Left lung (tissue), 10 donors: ENCODE results near the gene OS9. TPM values are rescaled to one million over a fixed set of nuclear protein-coding genes. Genes with fewer than 3 reads are reported as not detected.
"Not testable (repeated sequence)": the region's sequence is repeated elsewhere in the genome, so short reads cannot be mapped to it uniquely, and the experiment has no call there.

ENCODE experiments used
- ATAC-seq: fragments of 200-7000 bp; cut with Tn5 transposase; one replicate; pipeline ENCODE4 v1.9.1; 2020; ENCODE audit warnings: moderate library complexity
- DNase-seq, 4 donors: peaks; one replicate each; pipeline ENCODE4 v3.0.0-alpha.2; 2013 to 2020
- H3K27ac ChIP-seq, 2 donors: fragments of 200-600 bp; sonication (generic) in 1 of 2; one replicate each; pipeline versions ENCODE4 v1.5.0 to v1.8.0; 2020 to 2021
- H3K27me3 ChIP-seq, 2 donors: fragments of 200-600 bp; sonication (generic) in 1 of 2; one replicate each; pipeline versions ENCODE4 v1.5.0 to v1.8.0; 2020 to 2021
- H3K36me3 ChIP-seq, 2 donors: fragments of 200-600 bp; sonication (generic) in 1 of 2; one replicate each; pipeline versions ENCODE4 v1.5.0 to v1.8.0; 2020 to 2021
- H3K4me1 ChIP-seq, 2 donors: fragments of 200-600 bp; one replicate each; pipeline ENCODE4 v1.8.0; 2021
- H3K4me3 ChIP-seq, 2 donors: fragments of 200-600 bp; sonication (generic) in 1 of 2; one replicate each; pipeline versions ENCODE4 v1.5.0 to v1.8.0; 2020 to 2021; ENCODE audit warnings: mild to moderate bottlenecking in 1 of 2
- H3K9me3 ChIP-seq, 2 donors: fragments of 200-600 bp; sonication (generic) in 1 of 2; one replicate each; pipeline versions ENCODE4 v1.5.0 to v1.8.0; 2020 to 2021
- CTCF ChIP-seq, 2 donors: fragments of 200-600 bp; sonication (generic) in 1 of 2; IDR thresholded peaks; one replicate each; pipeline versions ENCODE4 v1.5.0 to v1.8.0; 2021; ENCODE audit warnings: antibody characterized with exemption in 2 of 2
- intact Hi-C, 2 donors: fragments of 100-400 bp; cut with DNase I; formaldehyde crosslinking; loops; one replicate each; pipeline versions ENCODE4 v1.11.2 to v1.14.2; 2022
- polyA plus RNA-seq, 6 donors: library from polyadenylated mRNA; unstranded; fragments of 120-200 nt; gene quantifications; one replicate each; pipeline ENCODE4 v1.2.1, GENCODE V29; 2013; ENCODE audit not compliant: insufficient read length in 6 of 6
- total RNA-seq, 2 donors: library from RNA; stranded (reverse); fragmentation: NEBNext Ultra II Directional; extraction: Animal tissue kit (Norgen Biotek cat#: 25700); gene quantifications; one replicate each; pipeline ENCODE4 v1.2.1, GENCODE V29; 2021
- donor health status: DM: no; HTN: yes; CAD: no.
- donor health status: DM: no; HTN: no; CAD: no.

Gene OS9
- total and polyA plus RNA-seq, 8 donors: 200 to 321 (median 225) TPM

DNA sequence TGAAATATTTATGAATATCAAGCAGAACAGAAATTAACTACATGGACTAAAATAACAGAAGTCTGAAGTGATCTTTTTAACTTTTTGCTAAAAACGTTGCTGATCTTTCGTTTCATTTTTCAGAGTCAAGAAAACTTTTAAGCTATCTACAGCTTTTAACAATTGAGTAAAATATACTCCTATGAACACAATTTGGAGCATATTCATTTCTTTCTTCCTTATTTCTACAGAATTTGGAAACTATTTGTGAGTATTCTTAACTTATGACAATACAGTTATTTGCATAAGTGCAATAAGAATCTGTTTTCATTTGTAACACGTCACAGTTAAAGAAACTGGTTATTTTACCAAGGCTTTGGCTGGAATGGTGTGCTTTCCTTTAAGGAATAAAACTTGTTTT lies 39.9 kb upstream of the OS9 start:
- no peak overlapping the region for H3K4me3 ChIP-seq
- ATAC-seq (no peak), DNase-seq (no peak)
- no peak for TF ChIP-seq CTCF (IDR thresholded peaks at IDR 0.05)
- H3K36me3 ChIP-seq: no peaks in the 10 kb centered on the region
- peaks cover 0 to 6% of the 10 kb centered on the region in 2 donors for H3K9me3 ChIP-seq
- no peaks in the 10 kb centered on the region for H3K4me1 ChIP-seq
- intact Hi-C loops: no loop called here
- no peaks in the 10 kb centered on the region for H3K27me3 ChIP-seq
- no peak overlapping the region for H3K27ac ChIP-seq

DNA sequence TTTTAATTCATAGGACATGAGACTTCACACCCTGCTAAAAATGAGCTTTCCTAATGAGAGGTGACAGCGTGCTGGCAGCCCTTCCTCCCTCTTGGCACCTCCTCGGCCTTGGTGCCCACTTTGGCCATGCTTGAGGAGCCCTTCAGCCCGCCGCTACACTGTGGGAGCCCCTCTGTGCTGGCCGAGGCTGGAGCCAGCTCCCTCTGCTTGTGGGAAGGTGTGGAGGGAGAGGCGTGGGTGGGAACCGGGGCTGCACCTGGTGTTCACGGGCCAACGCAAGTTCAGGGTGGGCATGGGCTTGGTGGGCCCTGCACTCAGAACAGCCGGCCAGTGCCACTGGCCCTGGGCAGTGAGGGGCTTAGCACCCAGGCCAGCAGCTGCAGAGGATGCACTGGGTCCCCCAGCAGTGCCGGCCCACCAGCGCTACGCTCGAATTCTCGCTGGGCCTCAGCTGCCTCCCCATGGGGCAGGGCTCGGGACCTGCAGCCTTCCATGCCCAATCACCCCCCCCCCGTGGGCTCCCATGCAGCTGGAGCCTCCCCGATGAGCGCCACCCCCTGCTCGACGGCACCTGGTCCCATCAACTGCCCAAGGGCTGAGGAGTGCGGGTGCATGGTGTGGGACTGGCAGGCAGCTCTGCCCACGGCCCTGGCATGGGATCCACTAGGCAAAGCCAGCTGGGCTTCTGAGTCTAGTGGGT lies 38.2 kb upstream of the OS9 start:
- intact Hi-C loops: no loop called here
- ATAC-seq: no peak
- Histone ChIP-seq H3K27ac (no peak overlapping the region), H3K27me3 (no peaks in the 10 kb centered on the region), H3K4me3 (no peak overlapping the region), H3K4me1 (no peaks in the 10 kb centered on the region), H3K36me3 (no peaks in the 10 kb centered on the region), H3K9me3 (peaks cover 0 to 6% of the 10 kb centered on the region in 2 donors)
- no peak for DNase-seq
- no peak for TF ChIP-seq CTCF (IDR thresholded peaks at IDR 0.05)

- H3K27me3 ChIP-seq, DNase-seq, ATAC-seq, H3K9me3 ChIP-seq, intact Hi-C loops, H3K4me1 ChIP-seq, H3K27ac ChIP-seq, H3K4me3 ChIP-seq, H3K36me3 ChIP-seq: not testable (repeated sequence)
Observed at GRCh38 chr12:57656408-57656807, 37.5 kb upstream of the OS9 start.

DNA sequence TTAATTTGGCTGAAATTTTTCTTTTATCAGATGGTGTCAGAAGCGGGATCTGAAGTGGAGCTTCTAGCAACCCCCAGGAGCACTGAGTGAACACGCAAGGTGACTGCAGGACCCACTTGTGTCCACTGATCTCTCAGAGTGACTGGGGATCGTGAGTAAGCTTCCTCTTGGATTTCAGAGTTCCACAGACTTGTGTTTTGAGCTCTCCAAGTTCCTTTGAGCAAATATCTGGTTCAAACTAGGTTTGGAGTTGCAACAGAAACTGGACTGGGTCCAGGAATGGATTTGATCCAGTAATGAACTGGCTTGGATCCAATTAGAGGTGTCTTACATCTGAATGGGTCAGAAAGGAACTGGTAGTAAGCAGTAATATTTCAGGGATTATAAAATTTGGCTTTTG lies 36.2 kb upstream of the OS9 start:
- intact Hi-C loops: no loop called here

DNA sequence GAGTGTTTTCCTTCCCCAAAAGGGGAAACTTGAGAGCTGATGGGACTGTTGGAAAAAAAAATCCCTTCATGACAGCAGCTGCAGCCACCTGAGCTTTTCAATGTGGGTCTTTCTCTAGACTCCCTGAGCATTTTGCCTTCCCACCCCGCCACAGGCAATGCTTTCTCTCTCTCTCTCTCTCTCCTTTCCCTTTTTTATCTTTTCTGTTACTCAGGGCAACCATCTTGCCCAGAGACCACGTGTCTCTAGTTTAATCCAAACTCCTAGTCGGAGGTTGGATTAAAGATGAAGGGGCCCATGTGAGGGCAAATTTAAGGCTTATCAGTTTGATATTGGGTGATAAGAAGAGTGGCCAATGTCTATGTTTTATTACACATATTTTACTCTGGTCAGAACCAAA lies 35.0 kb upstream of the OS9 start:
- Histone ChIP-seq H3K4me3 (no peak overlapping the region), H3K36me3 (no peaks in the 10 kb centered on the region), H3K27me3 (no peaks in the 10 kb centered on the region), H3K4me1 (no peaks in the 10 kb centered on the region), H3K9me3 (peaks cover 0 to 3% of the 10 kb centered on the region in 2 donors), H3K27ac (no peak overlapping the region)
- no peak for DNase-seq
- ATAC-seq: no peak
- intact Hi-C loops: no loop called here
- TF ChIP-seq CTCF (IDR thresholded peaks at IDR 0.05): no peak

More for the DNA sequence above, 36.2 kb upstream of the OS9 start:
- no peak overlapping the region for H3K4me3 ChIP-seq
- peaks cover 0 to 6% of the 10 kb centered on the region in 2 donors for H3K9me3 ChIP-seq
- no peaks in the 10 kb centered on the region for H3K27me3 ChIP-seq
- TF ChIP-seq CTCF (IDR thresholded peaks at IDR 0.05): no peak
- DNase-seq (peak in 2 of 4 donors; percentile 23 to 59), ATAC-seq (peak; percentile 77)
- H3K36me3 ChIP-seq: no peaks in the 10 kb centered on the region
- no peaks in the 10 kb centered on the region for H3K4me1 ChIP-seq
- H3K27ac ChIP-seq: no peak overlapping the region

- Histone ChIP-seq H3K27ac (no peak overlapping the region), H3K4me1 (no peaks in the 10 kb centered on the region), H3K9me3 (no peaks in the 10 kb centered on the region), H3K27me3 (no peaks in the 10 kb centered on the region), H3K36me3 (no peaks in the 10 kb centered on the region), H3K4me3 (no peak overlapping the region)
- intact Hi-C loops: no loop called here
- no peak for TF ChIP-seq CTCF (IDR thresholded peaks at IDR 0.05)
- DNase-seq (no peak), ATAC-seq (no peak)
Observed at GRCh38 chr12:57661376-57661775, 32.6 kb upstream of the OS9 start.

- ATAC-seq, H3K9me3 ChIP-seq, H3K4me3 ChIP-seq, H3K27me3 ChIP-seq, H3K27ac ChIP-seq, intact Hi-C loops, H3K36me3 ChIP-seq, H3K4me1 ChIP-seq: not testable (repeated sequence)
- DNase-seq: peak in 1 of 4 donors; percentile 74
Observed at GRCh38 chr12:57665066-57665820, 28.7 kb upstream of the OS9 start.
